Measurements from ENCODE around the gene CD38.

DNA sequence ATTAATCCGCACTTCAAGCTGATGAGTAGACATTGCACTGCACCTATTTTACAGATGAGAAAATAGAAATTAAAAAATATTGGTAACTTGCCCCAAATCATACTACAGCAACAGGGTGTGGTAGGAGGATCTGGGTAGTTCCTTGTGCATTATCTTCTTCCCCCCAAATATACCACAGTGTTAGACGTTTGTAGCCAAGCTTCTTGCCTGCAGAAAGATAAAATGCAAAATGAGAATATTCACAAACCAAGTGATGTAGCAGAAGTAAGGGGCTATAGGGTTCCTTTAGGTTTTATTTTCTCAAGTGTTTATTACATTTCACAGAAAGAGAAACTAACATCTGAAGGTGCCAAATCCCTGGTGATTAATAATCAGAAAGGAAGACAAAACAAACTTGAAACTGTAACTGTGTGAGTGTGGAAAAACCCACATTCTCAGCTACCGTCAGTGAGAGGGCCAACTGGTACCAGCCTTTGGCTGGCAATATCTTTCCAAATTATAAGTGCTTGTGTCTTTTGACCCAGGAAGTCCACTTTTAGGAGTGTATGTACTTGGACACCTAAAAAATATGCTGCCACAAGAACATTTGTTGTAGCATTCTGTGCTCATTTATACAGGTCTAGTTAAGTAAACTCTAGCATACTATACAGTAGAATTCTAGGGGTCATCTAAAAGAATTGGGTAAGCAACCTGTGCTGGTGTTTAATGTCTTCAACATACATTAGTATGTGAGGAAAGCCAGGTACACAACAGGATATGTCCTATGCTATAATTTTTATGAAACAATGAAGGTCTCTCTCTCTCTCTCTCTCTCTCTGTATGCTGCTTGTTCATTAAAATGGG is 6.7 kb upstream of the CD38 start:
- TF ChIP-seq, protein P1, sequence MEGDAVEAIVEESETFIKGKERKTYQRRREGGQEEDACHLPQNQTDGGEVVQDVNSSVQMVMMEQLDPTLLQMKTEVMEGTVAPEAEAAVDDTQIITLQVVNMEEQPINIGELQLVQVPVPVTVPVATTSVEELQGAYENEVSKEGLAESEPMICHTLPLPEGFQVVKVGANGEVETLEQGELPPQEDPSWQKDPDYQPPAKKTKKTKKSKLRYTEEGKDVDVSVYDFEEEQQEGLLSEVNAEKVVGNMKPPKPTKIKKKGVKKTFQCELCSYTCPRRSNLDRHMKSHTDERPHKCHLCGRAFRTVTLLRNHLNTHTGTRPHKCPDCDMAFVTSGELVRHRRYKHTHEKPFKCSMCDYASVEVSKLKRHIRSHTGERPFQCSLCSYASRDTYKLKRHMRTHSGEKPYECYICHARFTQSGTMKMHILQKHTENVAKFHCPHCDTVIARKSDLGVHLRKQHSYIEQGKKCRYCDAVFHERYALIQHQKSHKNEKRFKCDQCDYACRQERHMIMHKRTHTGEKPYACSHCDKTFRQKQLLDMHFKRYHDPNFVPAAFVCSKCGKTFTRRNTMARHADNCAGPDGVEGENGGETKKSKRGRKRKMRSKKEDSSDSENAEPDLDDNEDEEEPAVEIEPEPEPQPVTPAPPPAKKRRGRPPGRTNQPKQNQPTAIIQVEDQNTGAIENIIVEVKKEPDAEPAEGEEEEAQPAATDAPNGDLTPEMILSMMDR (IDR thresholded peaks at IDR 0.05) = no peak
- TF ChIP-seq ZFX (IDR thresholded peaks at IDR 0.05; ENCODE audit: borderline replicate concordance) = no peak

Measured in 22Rv1 (cell line).